UCSD-AML1 (cell line): ENCODE results near the gene TPRN.

Experiments used
- DNase-seq: peaks from one replicate; lab custom pipeline; 2025; ENCODE audit not compliant: unreplicated experiment; lab: John Stamatoyannopoulos, UW

TPRN gene

GRCh38 chr9:137236936-137237421 lies 36.4 kb upstream of the TPRN start:
- no peak for DNase-seq

GRCh38 chr9:137236238-137236935 lies 35.8 kb upstream of the TPRN start:
- peak; percentile 87 for DNase-seq

- DNase-seq, result no peak
Measured at GRCh38 chr9:137235424-137236237, 35.1 kb upstream of the TPRN start.

GRCh38 chr9:137234758-137235423 lies 34.4 kb upstream of the TPRN start:
- DNase-seq, result no peak

- no peak for DNase-seq
Measured at GRCh38 chr9:137234055-137234697, 33.6 kb upstream of the TPRN start.

GRCh38 chr9:137233143-137233980 lies 32.8 kb upstream of the TPRN start:
- DNase-seq, result no peak

- no peak for DNase-seq
Measured at GRCh38 chr9:137232510-137232909, 32.0 kb upstream of the TPRN start.

GRCh38 chr9:137232101-137232500 lies 31.6 kb upstream of the TPRN start:
- DNase-seq, result no peak

- no peak for DNase-seq
Measured at GRCh38 chr9:137231372-137232039, 31.0 kb upstream of the TPRN start.

- no peak for DNase-seq
Measured at GRCh38 chr9:137230705-137231371, 30.3 kb upstream of the TPRN start, which contains the start of gene SLC34A3. TSS of gene SLC34A3 (plus strand) at chr9:137230901. CDS start at chr9:137231703, 802 bp downstream.

GRCh38 chr9:137229903-137230704 lies 29.6 kb upstream of the TPRN start:
- no peak for DNase-seq

- no peak for DNase-seq
Measured at GRCh38 chr9:137228968-137229896, 28.7 kb upstream of the TPRN start.

GRCh38 chr9:137228506-137228967 lies 28.0 kb upstream of the TPRN start:
- no peak for DNase-seq

- no peak for DNase-seq
Measured at GRCh38 chr9:137227853-137228505, 27.4 kb upstream of the TPRN start.

- peak; percentile 78 for DNase-seq
Measured at GRCh38 chr9:137227054-137227852, 26.7 kb upstream of the TPRN start, which contains the start of gene RNF224. TSS of gene RNF224 (plus strand) at chr9:137227502. CDS start at chr9:137228336, 834 bp downstream.
